Loucy (cell line): ENCODE data around the gene ZBTB34.

Experiments
- H2AFZ ChIP-seq: fragments of 200-600 bp; sonication (generic); 2 replicates; pipeline ENCODE4 v1.6.0; 2016; ENCODE audit warnings: antibody characterized with exemption, mild to moderate bottlenecking, low read length, moderate library complexity
- H3F3A ChIP-seq: fragments of 200-600 bp; 2 replicates; pipeline ENCODE4 v1.6.0; 2016; ENCODE audit warnings: antibody characterized with exemption, low read depth, mild to moderate bottlenecking
- H3K27me3 ChIP-seq: fragments of 200-600 bp; sonication (generic); 2 replicates; pipeline ENCODE4 v1.6.1; 2014; ENCODE audit warnings: low read length, mild to moderate bottlenecking; ENCODE audit not compliant: insufficient read depth, poor library complexity, severe bottlenecking
- H3K36me3 ChIP-seq: fragments of 200-600 bp; sonication (generic); 2 replicates; pipeline ENCODE4 v1.6.1; 2016; ENCODE audit warnings: low read length; ENCODE audit not compliant: insufficient read depth
- H3K4me1 ChIP-seq: fragments of 200-600 bp; sonication (generic); 2 replicates; pipeline ENCODE4 v1.5.1; 2014; ENCODE audit warnings: low read length, mild to moderate bottlenecking; ENCODE audit not compliant: insufficient read depth, poor library complexity, severe bottlenecking
- H3K4me2 ChIP-seq: fragments of 200-600 bp; sonication (generic); 2 replicates; pipeline ENCODE4 v1.6.0; 2014; ENCODE audit warnings: antibody characterized with exemption, low read length, low read depth, mild to moderate bottlenecking; ENCODE audit not compliant: poor library complexity, severe bottlenecking
- H3K4me3 ChIP-seq: fragments of 200-600 bp; sonication (generic); 2 replicates; pipeline ENCODE4 v1.5.1; 2014; ENCODE audit warnings: low read length, mild to moderate bottlenecking, mixed read lengths; ENCODE audit not compliant: poor library complexity, severe bottlenecking
- H3K79me2 ChIP-seq: fragments of 200-600 bp; sonication (generic); 2 replicates; pipeline ENCODE4 v1.6.1; 2014; ENCODE audit warnings: low read length; ENCODE audit not compliant: insufficient read depth
- H3K9ac ChIP-seq: fragments of 200-600 bp; sonication (generic); 2 replicates; pipeline ENCODE4 v1.6.0; 2014; ENCODE audit warnings: mild to moderate bottlenecking, low read depth, low read length, moderate library complexity; ENCODE audit not compliant: poor library complexity, severe bottlenecking
- H3K9me2 ChIP-seq: fragments of 200-600 bp; sonication (generic); replicated peaks from 2 replicates; pipeline ENCODE4 v1.6.1; 2016; ENCODE audit warnings: low read depth, low read length, mixed read lengths
- H3K9me3 ChIP-seq: fragments of 200-600 bp; sonication (generic); 2 replicates; pipeline ENCODE4 v1.6.1; 2014; ENCODE audit warnings: mild to moderate bottlenecking, antibody characterized with exemption, low read length, low read depth; ENCODE audit not compliant: insufficient read depth
- H4K20me1 ChIP-seq: fragments of 200-600 bp; sonication (generic); 2 replicates; pipeline ENCODE4 v1.6.0; 2014; ENCODE audit warnings: antibody characterized with exemption, low read length, mild to moderate bottlenecking; ENCODE audit not compliant: insufficient read depth, poor library complexity, severe bottlenecking
- EZH2phosphoT487 ChIP-seq: fragments of 200-600 bp; IDR thresholded peaks from 2 replicates; pipeline ENCODE4 v1.6.1; 2018; ENCODE audit warnings: antibody characterized with exemption, mild to moderate bottlenecking, moderate library complexity, borderline replicate concordance
- TF ChIP-seq, protein P1 (sequence below): fragments of 200-600 bp; sonication (generic); conservative IDR thresholded peaks from 2 replicates; pipeline ENCODE4 v1.5.1; 2014; ENCODE audit warnings: mild to moderate bottlenecking, antibody characterized with exemption, low read length

ZBTB34 gene

GRCh38 chr9:126907058-126907457 is 46.6 kb downstream of the ZBTB34 start:
- H3K27me3 ChIP-seq, result no peaks in the 10 kb centered on the region

DNA sequence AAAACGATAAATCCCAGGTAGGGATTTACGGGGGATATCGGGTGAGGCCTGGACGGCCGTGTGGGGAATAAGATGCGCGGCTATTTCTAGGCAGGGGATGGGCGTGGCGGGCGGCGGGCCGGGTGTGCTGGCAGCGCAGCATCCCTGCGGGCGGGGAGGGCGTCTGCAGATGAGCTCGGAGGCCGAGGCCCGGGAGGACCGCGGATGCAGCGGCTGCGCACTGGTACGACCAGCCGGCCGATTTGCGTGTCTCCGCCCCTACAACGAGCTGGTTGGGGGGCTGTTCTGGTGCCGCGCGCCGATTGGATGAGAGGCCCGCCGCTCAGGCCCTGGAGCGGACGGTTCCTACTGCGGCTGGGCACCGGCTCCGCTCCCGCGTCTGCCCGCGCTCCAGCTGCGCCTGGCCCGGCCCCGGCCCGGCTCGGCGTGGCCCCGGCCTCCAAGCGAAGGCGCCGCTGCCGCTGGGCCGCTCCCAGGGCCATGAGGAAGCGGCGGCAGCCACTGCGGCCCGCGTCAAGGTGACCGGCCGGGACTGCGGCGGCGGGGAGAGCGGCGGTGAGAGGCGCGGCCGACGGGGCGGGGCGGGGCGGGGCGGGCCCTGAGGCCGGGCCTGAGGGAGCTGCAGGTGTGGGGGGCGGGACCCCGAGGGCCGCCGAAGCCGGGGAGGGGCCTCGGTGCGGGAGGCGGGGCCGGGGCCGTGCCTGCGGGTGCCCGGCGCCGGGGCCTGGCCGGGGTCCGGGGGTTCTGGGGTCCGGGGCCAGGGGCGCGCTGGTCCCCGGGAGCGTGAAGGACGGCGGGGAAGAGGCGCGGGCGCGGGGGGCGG is 54.2 kb downstream of the ZBTB34 start, which contains the start of gene RALGPS1:
Gene RALGPS1, plus strand, starts transcription at position 325 of the 823 bp plus-strand sequence. CDS start 47,508 bp downstream, outside the sequence.
- Histone ChIP-seq H2AFZ (peak within 1 kb of the TSS; percentile 76; the same call in 1 of the 2 replicates), H3K79me2 (no peaks in the 10 kb centered on the region), H3K27me3 (peaks cover 9% of the 10 kb centered on the region), H3K9me3 (no peaks in the 10 kb centered on the region), H3F3A (no peaks in the 10 kb centered on the region), H3K4me2 (peak within 1 kb of the TSS; percentile 46), H3K9ac (no peak within 1 kb of the TSS), H3K36me3 (no peaks in the 10 kb centered on the region), H3K4me3 (peak within 1 kb of the TSS; percentile 69), H3K4me1 (no peaks in the 10 kb centered on the region), H4K20me1 (peaks cover 4% of the 10 kb centered on the region), H3K9me2 (no peaks in the 10 kb centered on the region)
- TF ChIP-seq EZH2phosphoT487, result no peak
- TF ChIP-seq, protein P1, sequence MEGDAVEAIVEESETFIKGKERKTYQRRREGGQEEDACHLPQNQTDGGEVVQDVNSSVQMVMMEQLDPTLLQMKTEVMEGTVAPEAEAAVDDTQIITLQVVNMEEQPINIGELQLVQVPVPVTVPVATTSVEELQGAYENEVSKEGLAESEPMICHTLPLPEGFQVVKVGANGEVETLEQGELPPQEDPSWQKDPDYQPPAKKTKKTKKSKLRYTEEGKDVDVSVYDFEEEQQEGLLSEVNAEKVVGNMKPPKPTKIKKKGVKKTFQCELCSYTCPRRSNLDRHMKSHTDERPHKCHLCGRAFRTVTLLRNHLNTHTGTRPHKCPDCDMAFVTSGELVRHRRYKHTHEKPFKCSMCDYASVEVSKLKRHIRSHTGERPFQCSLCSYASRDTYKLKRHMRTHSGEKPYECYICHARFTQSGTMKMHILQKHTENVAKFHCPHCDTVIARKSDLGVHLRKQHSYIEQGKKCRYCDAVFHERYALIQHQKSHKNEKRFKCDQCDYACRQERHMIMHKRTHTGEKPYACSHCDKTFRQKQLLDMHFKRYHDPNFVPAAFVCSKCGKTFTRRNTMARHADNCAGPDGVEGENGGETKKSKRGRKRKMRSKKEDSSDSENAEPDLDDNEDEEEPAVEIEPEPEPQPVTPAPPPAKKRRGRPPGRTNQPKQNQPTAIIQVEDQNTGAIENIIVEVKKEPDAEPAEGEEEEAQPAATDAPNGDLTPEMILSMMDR, result no peak

More at GRCh38 chr9:126907058-126907457, 46.6 kb downstream of the ZBTB34 start:
- H3F3A ChIP-seq, result no peaks in the 10 kb centered on the region
- TF ChIP-seq, protein P1, result no peak
- TF ChIP-seq EZH2phosphoT487, result no peak
- H3K4me1 ChIP-seq, result no peaks in the 10 kb centered on the region
- H3K79me2 ChIP-seq, result no peaks in the 10 kb centered on the region
- H2AFZ ChIP-seq, result no peak overlapping the region
- no peaks in the 10 kb centered on the region for H3K9me3 ChIP-seq
- no peak overlapping the region for H3K4me2 ChIP-seq
- no peak overlapping the region for H3K4me3 ChIP-seq
- H3K36me3 ChIP-seq, result no peaks in the 10 kb centered on the region
- no peaks in the 10 kb centered on the region for H4K20me1 ChIP-seq
- H3K9me2 ChIP-seq, result no peaks in the 10 kb centered on the region
- no peak overlapping the region for H3K9ac ChIP-seq

DNA sequence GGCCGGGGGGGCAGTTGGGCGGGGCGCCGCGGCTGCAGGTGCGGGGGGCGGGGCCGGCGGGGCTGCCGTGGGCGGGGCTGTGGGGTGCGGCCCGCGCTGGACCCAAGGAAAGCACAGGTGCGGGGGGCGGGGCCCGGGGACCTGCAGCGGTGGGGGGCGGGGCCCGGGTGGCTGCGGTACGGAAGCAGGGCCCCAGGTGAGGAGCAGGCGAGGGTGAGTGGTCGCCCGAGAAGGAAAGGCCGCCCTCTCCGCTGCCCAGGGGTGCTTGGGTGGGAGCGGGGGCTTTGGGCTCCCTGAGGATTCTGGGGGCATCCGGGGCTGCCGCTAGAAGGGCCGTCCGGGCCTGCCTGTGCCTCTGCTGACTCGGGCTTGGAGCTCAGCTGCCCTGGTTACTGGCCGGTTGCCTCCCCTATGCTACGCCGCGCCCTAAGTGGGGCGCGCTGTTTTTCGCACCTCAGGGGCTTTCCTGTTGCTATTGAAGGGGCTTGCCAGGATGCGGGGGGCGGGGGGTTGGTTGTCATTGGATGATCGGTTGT is 54.9 kb downstream of the ZBTB34 start:
- no peak overlapping the region for H3K9ac ChIP-seq
- H3K79me2 ChIP-seq, result no peaks in the 10 kb centered on the region
- H3F3A ChIP-seq, result no peaks in the 10 kb centered on the region
- H3K4me3 ChIP-seq, result peak overlapping the region; percentile 55
- H3K27me3 ChIP-seq, result peaks cover 9% of the 10 kb centered on the region
- no peaks in the 10 kb centered on the region for H3K36me3 ChIP-seq
- no peaks in the 10 kb centered on the region for H3K9me3 ChIP-seq
- H3K9me2 ChIP-seq, result no peaks in the 10 kb centered on the region
- H3K4me1 ChIP-seq, result no peaks in the 10 kb centered on the region
- peak overlapping the region; percentile 46 for H3K4me2 ChIP-seq
- no peak for TF ChIP-seq EZH2phosphoT487
- TF ChIP-seq, protein P1, result no peak
- no peak overlapping the region for H2AFZ ChIP-seq
- peaks cover 4% of the 10 kb centered on the region for H4K20me1 ChIP-seq
